ENCODE results near the gene TMEM106C. TPM values are rescaled to one million over a fixed set of nuclear protein-coding genes. Genes with fewer than 3 reads are reported as not detected.

The TMEM106C gene
- total RNA-seq, 1 donor = 90.7 TPM

GRCh38 chr12:47979166-47979565 lies 15.8 kb downstream of the TMEM106C start:
- DNase-seq (ENCODE audit: low read depth) = no peak
- TF ChIP-seq CTCF (IDR thresholded peaks at IDR 0.05; ENCODE audit: insufficient read depth, low read length) = no peak
- no peak overlapping the region for H3K4me3 ChIP-seq (ENCODE audit: low read depth, low read length)

GRCh38 chr12:47979686-47980085 lies 16.3 kb downstream of the TMEM106C start:
- TF ChIP-seq CTCF (IDR thresholded peaks at IDR 0.05; ENCODE audit: insufficient read depth, low read length) = no peak
- DNase-seq (ENCODE audit: low read depth) = no peak
- H3K4me3 ChIP-seq (ENCODE audit: low read depth, low read length) = no peak overlapping the region

- H3K4me3 ChIP-seq (ENCODE audit: low read depth, low read length) = no peak overlapping the region
- no peak for DNase-seq (ENCODE audit: low read depth)
- no peak for TF ChIP-seq CTCF (IDR thresholded peaks at IDR 0.05; ENCODE audit: insufficient read depth, low read length)
Observed at GRCh38 chr12:47980197-47980596, 16.8 kb downstream of the TMEM106C start.

GRCh38 chr12:47980779-47981495 lies 17.5 kb downstream of the TMEM106C start:
- no peak for DNase-seq (ENCODE audit: low read depth)
- no peak for TF ChIP-seq CTCF (IDR thresholded peaks at IDR 0.05; ENCODE audit: insufficient read depth, low read length)

GRCh38 chr12:47981496-47982260 lies 18.3 kb downstream of the TMEM106C start:
- no peak for TF ChIP-seq CTCF (IDR thresholded peaks at IDR 0.05; ENCODE audit: insufficient read depth, low read length)
- no peak for DNase-seq (ENCODE audit: low read depth)
- no peak overlapping the region for H3K4me3 ChIP-seq (ENCODE audit: low read depth, low read length)

More at GRCh38 chr12:47980779-47981495, 17.5 kb downstream of the TMEM106C start:
- H3K4me3 ChIP-seq (ENCODE audit: low read depth, low read length) = no peak overlapping the region

- no peak overlapping the region for H3K4me3 ChIP-seq (ENCODE audit: low read depth, low read length)
- no peak for TF ChIP-seq CTCF (IDR thresholded peaks at IDR 0.05; ENCODE audit: insufficient read depth, low read length)
- DNase-seq (ENCODE audit: low read depth) = no peak
Observed at GRCh38 chr12:47982311-47982710, 18.9 kb downstream of the TMEM106C start.
